K562 (cell line): ENCODE results near the gene RAX.

Experiments
- EZH2 ChIP-seq: IDR thresholded peaks from 2 replicates; pipeline ENCODE4 v1.6.1; 2012; ENCODE audit warnings: low read depth, mild to moderate bottlenecking, inconsistent platforms, low read length, borderline replicate concordance
- KDM5B ChIP-seq: fragments of 200-600 bp; sonication (generic); IDR thresholded peaks from 2 replicates; pipeline ENCODE4 v1.6.1; 2012; ENCODE audit warnings: low read depth, mild to moderate bottlenecking, moderate library complexity, low read length, control low read depth, inconsistent platforms; ENCODE audit not compliant: insufficient replicate concordance
- POLR2AphosphoS5 ChIP-seq: IDR thresholded peaks from 2 replicates; pipeline ENCODE4 v1.6.1; 2011; ENCODE audit warnings: mild to moderate bottlenecking, low read depth, low read length, moderate library complexity; ENCODE audit not compliant: control insufficient read depth, insufficient read depth
- RAD21 ChIP-seq, 2 experiments: fragments of 250-450 bp in 1 of 2; fragments of 450-650 bp in 1 of 2; sonication (Bioruptor Pico) in 1 of 2; formaldehyde crosslinking in 1 of 2; IDR thresholded peaks in 1 of 2; conservative IDR thresholded peaks in 1 of 2; 2 replicates each; pipeline versions ENCODE4 v1.4.0 to v1.8.0; 2020 to 2022; ENCODE audit warnings: mild to moderate bottlenecking in 2 of 2, moderate library complexity in 1 of 2
- SIN3A ChIP-seq, 2 experiments: fragments of 150-350 bp in 1 of 2; IDR thresholded peaks; 2 replicates each; pipeline ENCODE4 v1.6.1; 2011 to 2016; ENCODE audit warnings: borderline replicate concordance in 2 of 2, low read depth in 2 of 2, low read length in 2 of 2, mild to moderate bottlenecking in 2 of 2, moderate library complexity in 2 of 2; ENCODE audit not compliant: control insufficient read depth in 1 of 2
- TFAP4 ChIP-seq: sonication (generic); formaldehyde crosslinking; IDR thresholded peaks from 2 replicates; pipeline ENCODE4 v1.8.0; 2022; ENCODE audit warnings: missing genetic modification reagents, mild to moderate bottlenecking, moderate library complexity, borderline replicate concordance
- THRA ChIP-seq: fragments of 450-650 bp; IDR thresholded peaks from 2 replicates; pipeline ENCODE4 v1.6.1; 2017; ENCODE audit warnings: mild to moderate bottlenecking, moderate library complexity

GRCh38 chr18:59233017-59233410 lies 40.2 kb downstream of the RAX start:
- TF ChIP-seq SIN3A (IDR thresholded peaks at IDR 0.05; ENCODE audit: borderline replicate concordance in 2 of 2, control insufficient read depth in 1 of 2, low read depth in 2 of 2, low read length in 2 of 2) (no peak), EZH2 (no peak), RAD21 (CRISPR knock-in tag; conservative IDR thresholded peaks at IDR 0.05 in 1 of 2, IDR thresholded peaks at IDR 0.05 in 1 of 2) (no peak), POLR2AphosphoS5 (no peak), THRA (no peak), KDM5B (no peak), TFAP4 (no peak)
